Neuronal stem cell (in vitro differentiated cells): Measurements from ENCODE around the gene PRUNE2. TPM values are rescaled to one million over a fixed set of nuclear protein-coding genes. Genes with fewer than 3 reads are reported as not detected.
"Not testable (repeated sequence)": the region's sequence is repeated elsewhere in the genome, so short reads cannot be mapped to it uniquely, and the experiment has no call there.

Source experiments
- DNase-seq: peaks from one replicate; pipeline ENCODE4 v3.0.0-alpha.2; 2013; ENCODE audit warnings: low spot score
- H2AFZ ChIP-seq: one replicate; pipeline ENCODE4 v1.6.1; 2013; ENCODE audit warnings: mild to moderate bottlenecking, low read length, inconsistent platforms
- H2AK5ac ChIP-seq: 2 replicates; pipeline ENCODE4 v1.6.1; 2013; ENCODE audit warnings: low read depth, mild to moderate bottlenecking, inconsistent platforms, low read length, moderate library complexity, mixed read lengths
- H2BK120ac ChIP-seq: 2 replicates; pipeline ENCODE4 v1.6.1; 2013; ENCODE audit warnings: low read depth, mild to moderate bottlenecking, inconsistent platforms, low read length, moderate library complexity, mixed read lengths
- H2BK12ac ChIP-seq: one replicate; pipeline ENCODE4 v1.6.1; 2013; ENCODE audit warnings: low read length, inconsistent platforms
- H2BK15ac ChIP-seq: 2 replicates; pipeline ENCODE4 v1.6.1; 2013; ENCODE audit warnings: mild to moderate bottlenecking, low read length, inconsistent platforms, mixed read lengths
- H2BK5ac ChIP-seq: one replicate; pipeline ENCODE4 v1.6.1; 2013; ENCODE audit warnings: inconsistent platforms, mild to moderate bottlenecking, low read length, moderate library complexity
- H3K14ac ChIP-seq: one replicate; pipeline ENCODE4 v1.6.1; 2013; ENCODE audit warnings: low read length, inconsistent platforms
- H3K18ac ChIP-seq: 2 replicates; pipeline ENCODE4 v1.6.1; 2013; ENCODE audit warnings: low read length, inconsistent platforms
- H3K23ac ChIP-seq: 2 replicates; pipeline ENCODE4 v1.6.1; 2013; ENCODE audit warnings: low read depth, mild to moderate bottlenecking, mixed read lengths, low read length, inconsistent platforms; ENCODE audit not compliant: poor library complexity
- H3K27ac ChIP-seq: replicated peaks from 3 replicates; pipeline ENCODE4 v1.5.1; 2013; ENCODE audit warnings: low read length, inconsistent platforms
- H3K27me3 ChIP-seq, 3 experiments: 2 replicates each; pipeline ENCODE4 v1.6.1; 2013; ENCODE audit warnings: low read length in 3 of 3, mild to moderate bottlenecking in 2 of 3, inconsistent platforms in 1 of 3, low read depth in 1 of 3, mixed read lengths in 1 of 3, moderate library complexity in 1 of 3; ENCODE audit not compliant: control insufficient read depth in 3 of 3, insufficient read depth in 3 of 3
- H3K36me3 ChIP-seq, 2 donors: replicated peaks in 1 of 2; 2 replicates each; pipeline ENCODE4 v1.6.1; 2013; ENCODE audit warnings: low read length in 2 of 2; ENCODE audit not compliant: control insufficient read depth in 2 of 2, insufficient read depth in 2 of 2
- H3K4ac ChIP-seq: 2 replicates; pipeline ENCODE4 v1.6.1; 2013; ENCODE audit warnings: inconsistent platforms, mild to moderate bottlenecking, low read length, moderate library complexity
- H3K4me1 ChIP-seq, 2 donors: 1 replicate in 1 of 2; 2 replicates in 1 of 2; pipeline ENCODE4 v1.6.1; 2013; ENCODE audit warnings: low read length in 2 of 2, low read depth in 1 of 2; ENCODE audit not compliant: control insufficient read depth in 2 of 2, insufficient read depth in 1 of 2
- H3K4me2 ChIP-seq: one replicate; pipeline ENCODE4 v1.6.1; 2013; ENCODE audit warnings: mild to moderate bottlenecking, low read length, inconsistent platforms; ENCODE audit not compliant: insufficient read depth, poor library complexity, severe bottlenecking
- H3K4me3 ChIP-seq, 2 donors: 2 replicates each; pipeline ENCODE4 v1.5.1; 2013; ENCODE audit warnings: low read length in 2 of 2, mild to moderate bottlenecking in 2 of 2, inconsistent platforms in 1 of 2, moderate library complexity in 1 of 2
- H3K79me1 ChIP-seq: one replicate; pipeline ENCODE4 v1.6.1; 2013; ENCODE audit warnings: low read depth, mild to moderate bottlenecking, inconsistent platforms, low read length, moderate library complexity
- H3K9ac ChIP-seq: one replicate; pipeline ENCODE4 v1.6.1; 2013; ENCODE audit warnings: mild to moderate bottlenecking, low read depth, low read length, inconsistent platforms; ENCODE audit not compliant: poor library complexity
- H3K9me3 ChIP-seq, 2 donors: replicated peaks in 1 of 2; 2 replicates each; pipeline versions ENCODE3 to v1.6.1; 2013; ENCODE audit warnings: low read length in 2 of 2, mild to moderate bottlenecking in 2 of 2, inconsistent platforms in 1 of 2, low read depth in 1 of 2, mixed read lengths in 1 of 2, moderate library complexity in 1 of 2; ENCODE audit not compliant: control insufficient read depth in 2 of 2, insufficient read depth in 1 of 2
- H4K8ac ChIP-seq: one replicate; pipeline ENCODE4 v1.6.1; 2013; ENCODE audit warnings: low read depth, mild to moderate bottlenecking, inconsistent platforms, low read length, moderate library complexity
- H4K91ac ChIP-seq: one replicate; pipeline ENCODE4 v1.6.1; 2013; ENCODE audit warnings: low read length, low read depth, mild to moderate bottlenecking, inconsistent platforms; ENCODE audit not compliant: poor library complexity
- WGBS, 2 donors: extraction: QIAGEN DNeasy Blood & Tissue Kit; methylation state at CpG; one replicate each; pipeline ENCODE4 v1.1.7; 2013; ENCODE audit warnings: missing lambda C conversion rate in 2 of 2, mixed read lengths in 1 of 2; ENCODE audit not compliant: insufficient read length in 2 of 2, insufficient replicate concordance in 1 of 2; ENCODE audit errors: extremely low coverage in 2 of 2; 5-methylcytosine and 5-hydroxymethylcytosine counted together
- polyA plus RNA-seq, 2 experiments: library from polyadenylated mRNA; stranded (reverse); fragments of 200-250 nt; gene quantifications; one replicate each; pipeline ENCODE4 v1.2.3, GENCODE V29; 2013

Gene PRUNE2
- polyA plus RNA-seq (2013, experiment 1 of 2): 7.1 TPM
- polyA plus RNA-seq (2013, experiment 2 of 2): 7.5 TPM

- peaks cover 4 to 27% (median 18%) of the 10 kb centered on the region in 3 experiments for H3K27me3 ChIP-seq
- H4K8ac ChIP-seq: no peak within 1 kb of the TSS
- peak within 1 kb of the TSS; percentile 94 for H2AFZ ChIP-seq
- no peaks in the 10 kb centered on the region for H3K79me1 ChIP-seq
- no peak within 1 kb of the TSS for H2BK5ac ChIP-seq
- H3K14ac ChIP-seq: no peak within 1 kb of the TSS
- H2BK15ac ChIP-seq: no peak within 1 kb of the TSS
- peak; percentile 77 for DNase-seq
- H3K27ac ChIP-seq: no peak within 1 kb of the TSS
- H3K36me3 ChIP-seq: no peaks in the 10 kb centered on the region
- peaks cover 0 to 9% of the 10 kb centered on the region in 2 donors for H3K4me1 ChIP-seq
- peak within 1 kb of the TSS; percentile 53 to 66 for H3K4me3 ChIP-seq
- H2BK120ac ChIP-seq: no peak within 1 kb of the TSS
- H2BK12ac ChIP-seq: no peak within 1 kb of the TSS
- H3K18ac ChIP-seq: no peak within 1 kb of the TSS
- H3K9ac ChIP-seq: no peak within 1 kb of the TSS
- H2AK5ac ChIP-seq: no peak within 1 kb of the TSS
- peak within 1 kb of the TSS; percentile 82 for H3K4me2 ChIP-seq
- H4K91ac ChIP-seq: no peak within 1 kb of the TSS
- no peak within 1 kb of the TSS for H3K23ac ChIP-seq
- H3K9me3 ChIP-seq: no peaks in the 10 kb centered on the region
- no peak within 1 kb of the TSS for H3K4ac ChIP-seq
- no CpG with 5 or more reads among the region's 79 CpGs for WGBS, 2 donors
These were observed at the start of gene PRUNE2 for GRCh38 chr9:76905791-76906646. PRUNE2 (minus strand) TSS chr9:76906114; CDS start chr9:76905963, 151 bp downstream.

DNA sequence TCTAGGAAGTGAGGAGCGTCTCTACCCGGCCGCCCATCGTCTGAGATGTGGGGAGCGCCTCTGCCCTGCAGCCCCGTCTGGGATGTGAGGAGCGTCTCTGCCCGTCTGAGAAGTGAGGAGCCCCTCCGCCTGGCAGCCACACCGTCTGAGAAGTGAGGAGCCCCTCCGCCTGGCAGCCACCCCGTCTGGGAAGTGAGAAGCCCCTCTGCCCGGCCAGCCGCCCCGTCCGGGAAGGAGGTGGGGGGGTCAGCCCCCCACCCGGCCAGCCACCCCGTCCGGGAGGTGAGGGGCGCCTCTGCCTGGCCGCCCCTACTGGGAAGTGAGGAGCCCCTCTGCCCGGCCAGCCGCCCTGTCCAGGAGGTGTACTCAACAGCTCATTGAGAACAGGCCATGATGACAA is 49.5 kb upstream of the PRUNE2 start:
- H3K4me3 ChIP-seq, H3K9ac ChIP-seq, H2BK5ac ChIP-seq, H4K91ac ChIP-seq, H3K27ac ChIP-seq, H3K79me1 ChIP-seq, H4K8ac ChIP-seq, DNase-seq, H3K4me2 ChIP-seq, H3K23ac ChIP-seq, H2BK15ac ChIP-seq, H3K36me3 ChIP-seq, H2BK12ac ChIP-seq, H3K18ac ChIP-seq, H3K27me3 ChIP-seq, H3K4me1 ChIP-seq, H3K14ac ChIP-seq, H3K4ac ChIP-seq, H2AFZ ChIP-seq, H2BK120ac ChIP-seq, H3K9me3 ChIP-seq, H2AK5ac ChIP-seq: not testable (repeated sequence)
- WGBS, 2 donors: no CpG with 5 or more reads among the region's 23 CpGs

GRCh38 chr9:76949865-76950264 is 44.0 kb upstream of the PRUNE2 start:
- Histone ChIP-seq H3K14ac (no peak overlapping the region), H3K9me3 (peaks cover 0 to 9% of the 10 kb centered on the region in 2 donors), H3K23ac (no peak overlapping the region), H3K79me1 (no peaks in the 10 kb centered on the region), H3K18ac (no peak overlapping the region), H2BK12ac (no peak overlapping the region), H3K4ac (no peak overlapping the region), H3K36me3 (no peaks in the 10 kb centered on the region), H2BK5ac (no peak overlapping the region), H3K4me3 (no peak overlapping the region), H3K9ac (no peak overlapping the region), H2AK5ac (no peak overlapping the region), H4K91ac (no peak overlapping the region), H3K27me3 (no peaks in the 10 kb centered on the region), H2BK15ac (no peak overlapping the region), H2AFZ (no peak overlapping the region), H3K27ac (no peak overlapping the region), H3K4me2 (no peak overlapping the region), H3K4me1 (no peaks in the 10 kb centered on the region), H2BK120ac (no peak overlapping the region), H4K8ac (no peak overlapping the region)
- no peak for DNase-seq
- no CpG with 5 or more reads among the region's 4 CpGs for WGBS, 2 donors

DNA sequence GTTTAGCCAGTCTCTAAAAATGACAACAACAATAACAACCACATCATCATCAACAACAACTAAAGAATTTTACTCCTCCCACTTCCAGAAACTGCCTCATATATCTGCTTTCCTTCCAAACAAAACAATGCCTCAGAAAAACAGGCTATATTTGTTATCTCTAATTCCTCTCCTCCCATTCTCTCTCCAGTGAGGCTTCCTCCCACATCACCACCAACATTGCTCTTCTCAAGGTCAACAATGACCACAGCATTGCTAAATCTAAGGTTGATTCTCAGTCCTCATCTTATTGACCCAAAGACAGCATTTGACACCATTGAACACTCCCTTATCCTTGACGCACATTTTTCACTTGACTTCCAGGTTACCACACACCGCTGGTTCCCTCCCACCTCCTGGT is 38.1 kb upstream of the PRUNE2 start:
- Histone ChIP-seq H3K4me1 (no peaks in the 10 kb centered on the region), H2BK5ac (no peak overlapping the region), H3K4me2 (no peak overlapping the region), H3K4ac (no peak overlapping the region), H2AK5ac (no peak overlapping the region), H3K4me3 (no peak overlapping the region), H4K91ac (no peak overlapping the region), H3K9me3 (no peaks in the 10 kb centered on the region), H3K79me1 (no peaks in the 10 kb centered on the region), H2AFZ (no peak overlapping the region), H3K27me3 (no peaks in the 10 kb centered on the region), H2BK12ac (no peak overlapping the region), H3K14ac (no peak overlapping the region), H3K18ac (no peak overlapping the region), H2BK120ac (no peak overlapping the region), H4K8ac (no peak overlapping the region), H3K23ac (no peak overlapping the region), H3K9ac (no peak overlapping the region), H2BK15ac (no peak overlapping the region), H3K27ac (no peak overlapping the region), H3K36me3 (no peaks in the 10 kb centered on the region)
- DNase-seq: no peak
- no CpG with 5 or more reads among the region's 2 CpGs for WGBS, 2 donors
